Measurements from ENCODE around the gene ERVK3-1.
"Not testable (repeated sequence)": the region's sequence is repeated elsewhere in the genome, so short reads cannot be mapped to it uniquely, and the experiment has no call there.

Gene ERVK3-1

GRCh38 chr19:58304748-58305064 lies 471 bp upstream of the ERVK3-1 start:
- no peak for DNase-seq (ENCODE audit: low read depth, low spot score)

GRCh38 chr19:58305932-58306323 lies 751 bp downstream of the ERVK3-1 start:
- DNase-seq (ENCODE audit: low read depth, low spot score), result no peak

- no peak for DNase-seq (ENCODE audit: low read depth, low spot score)
Observed at GRCh38 chr19:58307736-58308135, 2.6 kb downstream of the ERVK3-1 start.

- not testable (repeated sequence) for DNase-seq (ENCODE audit: low read depth, low spot score)
Observed at GRCh38 chr19:58310685-58311084, 5.5 kb downstream of the ERVK3-1 start.

- DNase-seq (ENCODE audit: low read depth, low spot score), result no peak
Observed at GRCh38 chr19:58311345-58311865, 6.2 kb downstream of the ERVK3-1 start.

- DNase-seq (ENCODE audit: low read depth, low spot score), result no peak
Observed at GRCh38 chr19:58315580-58315979, 10.4 kb downstream of the ERVK3-1 start.

- DNase-seq (ENCODE audit: low read depth, low spot score), result no peak
Observed at GRCh38 chr19:58317476-58318072, 12.4 kb downstream of the ERVK3-1 start.

- DNase-seq (ENCODE audit: low read depth, low spot score), result no peak
Observed at GRCh38 chr19:58318297-58318696, 13.1 kb downstream of the ERVK3-1 start.

GRCh38 chr19:58319241-58319640 lies 14.1 kb downstream of the ERVK3-1 start:
- DNase-seq (ENCODE audit: low read depth, low spot score), result no peak

- no peak for DNase-seq (ENCODE audit: low read depth, low spot score)
Observed at GRCh38 chr19:58325311-58326022, 20.3 kb downstream of the ERVK3-1 start.

- DNase-seq (ENCODE audit: low read depth, low spot score), result no peak
Observed at GRCh38 chr19:58326501-58326913, 21.3 kb downstream of the ERVK3-1 start.

GRCh38 chr19:58326914-58327726 lies 21.9 kb downstream of the ERVK3-1 start, which contains the start of gene ZSCAN22:
ZSCAN22 (plus strand) TSS chr19:58326994; CDS start chr19:58334803, 7,809 bp downstream.
- peak; percentile 87 for DNase-seq (ENCODE audit: low read depth, low spot score)

GRCh38 chr19:58328999-58329398 lies 23.8 kb downstream of the ERVK3-1 start:
- no peak for DNase-seq (ENCODE audit: low read depth, low spot score)

- DNase-seq (ENCODE audit: low read depth, low spot score), result no peak
Observed at GRCh38 chr19:58330458-58330857, 25.3 kb downstream of the ERVK3-1 start.

- DNase-seq (ENCODE audit: low read depth, low spot score), result no peak
Observed at GRCh38 chr19:58332697-58333096, 27.5 kb downstream of the ERVK3-1 start.

- no peak for DNase-seq (ENCODE audit: low read depth, low spot score)
Observed at GRCh38 chr19:58334691-58335249, 29.6 kb downstream of the ERVK3-1 start.

GRCh38 chr19:58335630-58336029 lies 30.5 kb downstream of the ERVK3-1 start:
- no peak for DNase-seq (ENCODE audit: low read depth, low spot score)

GRCh38 chr19:58336216-58336615 lies 31.0 kb downstream of the ERVK3-1 start:
- DNase-seq (ENCODE audit: low read depth, low spot score), result no peak

GRCh38 chr19:58336820-58337219 lies 31.6 kb downstream of the ERVK3-1 start:
- no peak for DNase-seq (ENCODE audit: low read depth, low spot score)

- DNase-seq (ENCODE audit: low read depth, low spot score), result no peak
Observed at GRCh38 chr19:58338336-58338735, 33.2 kb downstream of the ERVK3-1 start.

- no peak for DNase-seq (ENCODE audit: low read depth, low spot score)
Observed at GRCh38 chr19:58338825-58339558, 33.8 kb downstream of the ERVK3-1 start.

Measured in activated CD4-positive, CD25-positive, alpha-beta regulatory T cell treated with anti-CD3 and anti-CD28 coated beads, Interleukin-2, amount 50 U/mL, for 16 hours (primary cell).